OCI-LY3 (cell line): ENCODE data around the gene KCNMA1.

Source experiments
- EZH2phosphoT487 ChIP-seq: fragments of 200-600 bp; shearing (Covaris generic); IDR thresholded peaks from 2 replicates; pipeline ENCODE4 v1.6.1; 2018; ENCODE audit warnings: antibody characterized with exemption, mixed run types, low read depth
- TF ChIP-seq, protein P1 (sequence below): fragments of 200-600, 300-600 bp; sonication (generic); IDR thresholded peaks from 2 replicates; pipeline ENCODE4 v1.5.1; 2014; ENCODE audit warnings: antibody characterized with exemption, low read length, low read depth

DNA sequence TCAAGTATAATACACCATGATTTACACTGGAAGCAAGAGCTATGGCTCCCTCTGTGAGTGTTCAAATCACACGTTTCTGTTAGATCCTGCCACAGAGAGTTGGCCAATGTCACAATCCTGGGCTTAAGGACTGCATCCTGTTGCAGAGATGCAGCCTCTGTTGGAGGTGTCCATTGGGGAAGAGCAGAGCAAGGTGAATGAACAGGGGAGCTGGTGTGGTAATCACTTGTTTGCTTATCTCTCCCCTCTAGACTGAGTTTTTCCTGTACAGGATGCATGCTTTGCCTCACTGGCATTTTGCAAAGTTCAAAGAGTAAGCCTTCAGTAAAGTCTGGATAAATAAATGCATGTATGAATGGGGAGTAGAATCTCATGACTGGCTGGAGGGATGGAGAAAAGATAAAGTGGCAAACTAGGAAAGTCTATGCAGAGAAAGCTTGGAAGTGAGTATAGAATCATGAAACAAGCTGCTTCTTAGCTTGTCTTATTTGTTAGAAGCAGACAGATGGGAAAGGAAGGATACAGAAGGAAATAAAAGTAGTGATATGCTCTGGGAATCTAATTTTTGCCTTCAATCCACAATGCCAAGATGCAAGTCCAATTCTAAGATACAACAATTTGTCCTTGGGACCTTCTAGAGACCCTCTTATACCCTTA is 605.9 kb downstream of the KCNMA1 start:
- TF ChIP-seq, protein P1, sequence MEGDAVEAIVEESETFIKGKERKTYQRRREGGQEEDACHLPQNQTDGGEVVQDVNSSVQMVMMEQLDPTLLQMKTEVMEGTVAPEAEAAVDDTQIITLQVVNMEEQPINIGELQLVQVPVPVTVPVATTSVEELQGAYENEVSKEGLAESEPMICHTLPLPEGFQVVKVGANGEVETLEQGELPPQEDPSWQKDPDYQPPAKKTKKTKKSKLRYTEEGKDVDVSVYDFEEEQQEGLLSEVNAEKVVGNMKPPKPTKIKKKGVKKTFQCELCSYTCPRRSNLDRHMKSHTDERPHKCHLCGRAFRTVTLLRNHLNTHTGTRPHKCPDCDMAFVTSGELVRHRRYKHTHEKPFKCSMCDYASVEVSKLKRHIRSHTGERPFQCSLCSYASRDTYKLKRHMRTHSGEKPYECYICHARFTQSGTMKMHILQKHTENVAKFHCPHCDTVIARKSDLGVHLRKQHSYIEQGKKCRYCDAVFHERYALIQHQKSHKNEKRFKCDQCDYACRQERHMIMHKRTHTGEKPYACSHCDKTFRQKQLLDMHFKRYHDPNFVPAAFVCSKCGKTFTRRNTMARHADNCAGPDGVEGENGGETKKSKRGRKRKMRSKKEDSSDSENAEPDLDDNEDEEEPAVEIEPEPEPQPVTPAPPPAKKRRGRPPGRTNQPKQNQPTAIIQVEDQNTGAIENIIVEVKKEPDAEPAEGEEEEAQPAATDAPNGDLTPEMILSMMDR: no peak
- no peak for TF ChIP-seq EZH2phosphoT487
